ENCODE measurements around the gene NPDC1.
A peak's percentile ranks its signal among the peaks of the same experiment; 100 is the strongest.
"Not testable (repeated sequence)": the region's sequence is repeated elsewhere in the genome, so short reads cannot be mapped to it uniquely, and the experiment has no call there.

NPDC1 gene

GRCh38 chr9:137074657-137075274 is 28.8 kb upstream of the NPDC1 start:
- no peak for DNase-seq

GRCh38 chr9:137073992-137074399 is 28.0 kb upstream of the NPDC1 start:
- no peak for DNase-seq

GRCh38 chr9:137071282-137071681 is 25.3 kb upstream of the NPDC1 start:
- no peak for DNase-seq

- DNase-seq, result no peak
These were observed 24.9 kb upstream of the NPDC1 start for GRCh38 chr9:137070906-137071275.

GRCh38 chr9:137070201-137070905 is 24.4 kb upstream of the NPDC1 start, which contains the start of gene SAPCD2:
SAPCD2 (minus strand) TSS chr9:137070557; CDS start chr9:137070460, 97 bp downstream.
- peak; percentile 76 for DNase-seq

GRCh38 chr9:137069508-137070091 is 23.6 kb upstream of the NPDC1 start:
- no peak for DNase-seq

- no peak for DNase-seq
These were observed 22.8 kb upstream of the NPDC1 start for GRCh38 chr9:137068539-137069507.

- DNase-seq, result peak; percentile 76
These were observed 22.0 kb upstream of the NPDC1 start for GRCh38 chr9:137067860-137068538.

GRCh38 chr9:137066096-137066861 is 20.3 kb upstream of the NPDC1 start:
- DNase-seq, result no peak

- no peak for DNase-seq
These were observed 19.5 kb upstream of the NPDC1 start for GRCh38 chr9:137065336-137065967.

- no peak for DNase-seq
These were observed 18.8 kb upstream of the NPDC1 start for GRCh38 chr9:137064880-137065164.

GRCh38 chr9:137064027-137064879 is 18.3 kb upstream of the NPDC1 start:
- peak; percentile 32 for DNase-seq

- no peak for DNase-seq
These were observed 17.5 kb upstream of the NPDC1 start for GRCh38 chr9:137063311-137064026.

- DNase-seq, result not testable (repeated sequence)
These were observed 16.8 kb upstream of the NPDC1 start for GRCh38 chr9:137062798-137063197.

GRCh38 chr9:137062384-137062783 is 16.4 kb upstream of the NPDC1 start:
- no peak for DNase-seq

GRCh38 chr9:137058521-137059234 is 12.7 kb upstream of the NPDC1 start:
- DNase-seq, result no peak

GRCh38 chr9:137057545-137057944 is 11.6 kb upstream of the NPDC1 start:
- DNase-seq, result no peak

- no peak for DNase-seq
These were observed 10.9 kb upstream of the NPDC1 start for GRCh38 chr9:137056739-137057415.
